Measurements from ENCODE around the gene STAP2.

The STAP2 gene

GRCh38 chr19:4370418-4371041, 31.9 kb upstream of the STAP2 start:
- DNase-seq (ENCODE audit: low spot score) = no peak

GRCh38 chr19:4369888-4370260, 31.2 kb upstream of the STAP2 start:
- DNase-seq (ENCODE audit: low spot score) = peak; percentile 86

GRCh38 chr19:4369109-4369887, 30.7 kb upstream of the STAP2 start:
- no peak for DNase-seq (ENCODE audit: low spot score)

GRCh38 chr19:4368128-4368820, 29.6 kb upstream of the STAP2 start:
- no peak for DNase-seq (ENCODE audit: low spot score)

- DNase-seq (ENCODE audit: low spot score) = no peak
Measured at GRCh38 chr19:4367781-4368127, 29.1 kb upstream of the STAP2 start.

- DNase-seq (ENCODE audit: low spot score) = no peak
Measured at GRCh38 chr19:4367336-4367723, 28.7 kb upstream of the STAP2 start.

- no peak for DNase-seq (ENCODE audit: low spot score)
Measured at GRCh38 chr19:4366666-4367335, 28.2 kb upstream of the STAP2 start.

- DNase-seq (ENCODE audit: low spot score) = no peak
Measured at GRCh38 chr19:4365791-4366665, 27.4 kb upstream of the STAP2 start.

GRCh38 chr19:4365341-4365740, 26.7 kb upstream of the STAP2 start:
- DNase-seq (ENCODE audit: low spot score) = no peak

GRCh38 chr19:4363571-4364304, 25.1 kb upstream of the STAP2 start:
- DNase-seq (ENCODE audit: low spot score) = no peak

GRCh38 chr19:4362831-4363545, 24.4 kb upstream of the STAP2 start:
- peak; percentile 66 for DNase-seq (ENCODE audit: low spot score)

GRCh38 chr19:4362101-4362828, 23.6 kb upstream of the STAP2 start:
- no peak for DNase-seq (ENCODE audit: low spot score)

GRCh38 chr19:4361152-4362046, 22.8 kb upstream of the STAP2 start:
- DNase-seq (ENCODE audit: low spot score) = no peak

GRCh38 chr19:4360641-4361151, 22.1 kb upstream of the STAP2 start:
- no peak for DNase-seq (ENCODE audit: low spot score)

- no peak for DNase-seq (ENCODE audit: low spot score)
Measured at GRCh38 chr19:4360081-4360569, 21.5 kb upstream of the STAP2 start.

- DNase-seq (ENCODE audit: low spot score) = no peak
Measured at GRCh38 chr19:4359627-4360000, 21.0 kb upstream of the STAP2 start.

- no peak for DNase-seq (ENCODE audit: low spot score)
Measured at GRCh38 chr19:4358709-4359626, 20.3 kb upstream of the STAP2 start.

Data from D341Med (cell line).